ENCODE measurements around the gene NWD2. TPM values are rescaled to one million over a fixed set of nuclear protein-coding genes. Genes with fewer than 3 reads are reported as not detected.

Gene NWD2
- total RNA-seq, 1 experiment from 2014 or later, result not detected

- Histone ChIP-seq H2AFZ (ENCODE audit: low read length) (no peak overlapping the region), H2BK12ac (ENCODE audit: insufficient read length, low read depth, low read length) (no peak overlapping the region), H3K4ac (ENCODE audit: low read depth, low read length) (no peak overlapping the region), H4K91ac (ENCODE audit: insufficient read length, low read depth, low read length) (no peak overlapping the region), H4K20me1 (ENCODE audit: control insufficient read depth, insufficient read depth, insufficient read length) (no peaks in the 10 kb centered on the region), H3K27ac (ENCODE audit: insufficient read length, low read depth, low read length) (no peak overlapping the region), H3K9me3 (ENCODE audit: control insufficient read depth, low read depth, low read length) (no peaks in the 10 kb centered on the region), H2BK120ac (ENCODE audit: low read depth, low read length, poor library complexity, severe bottlenecking) (no peak overlapping the region), H3K79me1 (ENCODE audit: insufficient read depth, low read depth, low read length, poor library complexity, severe bottlenecking) (no peaks in the 10 kb centered on the region), H2BK5ac (ENCODE audit: insufficient read length, low read length) (no peak overlapping the region), H3K4me2 (ENCODE audit: insufficient read depth, insufficient read length, low read length) (no peak overlapping the region), H3K9ac (ENCODE audit: extremely low read depth, insufficient read length, low read length) (no peak overlapping the region), H2BK15ac (ENCODE audit: low read depth, low read length) (no peak overlapping the region), H3K18ac (ENCODE audit: insufficient read length, low read depth, low read length) (no peak overlapping the region), H3K79me2 (ENCODE audit: insufficient read depth, low read length) (no peaks in the 10 kb centered on the region), H3K23ac (ENCODE audit: insufficient read length, low read depth, low read length) (no peak overlapping the region), H3K14ac (ENCODE audit: insufficient read depth, low read length) (no peak overlapping the region), H3K27me3 (ENCODE audit: insufficient read depth, low read length) (no peaks in the 10 kb centered on the region), H3K23me2 (ENCODE audit: insufficient read length, low read depth, low read length, poor library complexity, severe bottlenecking) (no peaks in the 10 kb centered on the region), H4K8ac (replicated peaks; ENCODE audit: insufficient read length, low read depth, low read length) (no peak overlapping the region), H4K5ac (ENCODE audit: insufficient read length, low read depth, low read length) (no peak overlapping the region), H3K4me1 (ENCODE audit: insufficient read depth, low read length) (no peaks in the 10 kb centered on the region), H2AK5ac (ENCODE audit: insufficient read length, low read length) (no peak overlapping the region), H3T11ph (ENCODE audit: low read length) (no peak overlapping the region), H2BK20ac (ENCODE audit: low read depth, low read length, poor library complexity, severe bottlenecking) (no peak overlapping the region), H3K56ac (ENCODE audit: insufficient read length, low read depth, low read length) (no peak overlapping the region)
- Mint-ChIP-seq H3K4me1 (no peaks in the 10 kb centered on the region), H3K27me3 (ENCODE audit: low read depth) (no peaks in the 10 kb centered on the region), H3K27ac (no peak overlapping the region), H3K9me3 (no peaks in the 10 kb centered on the region), H3K4me3 (no peak overlapping the region), H3K36me3 (ENCODE audit: insufficient read depth in 1 of 3, low read depth in 3 of 3) (no peaks in the 10 kb centered on the region)
- no peak for TF ChIP-seq CTCF (conservative IDR thresholded peaks at IDR 0.05)
- DNase-seq, result no peak
Observed at GRCh38 chr4:37365888-37366287, 121.3 kb downstream of the NWD2 start.

Measured in H9 (cell line).